Measurements from ENCODE around the gene HK3. TPM values are rescaled to one million over a fixed set of nuclear protein-coding genes. Genes with fewer than 3 reads are reported as not detected.

HK3 gene
- total RNA-seq, 1 donor from 2014 or later, result not detected

DNA sequence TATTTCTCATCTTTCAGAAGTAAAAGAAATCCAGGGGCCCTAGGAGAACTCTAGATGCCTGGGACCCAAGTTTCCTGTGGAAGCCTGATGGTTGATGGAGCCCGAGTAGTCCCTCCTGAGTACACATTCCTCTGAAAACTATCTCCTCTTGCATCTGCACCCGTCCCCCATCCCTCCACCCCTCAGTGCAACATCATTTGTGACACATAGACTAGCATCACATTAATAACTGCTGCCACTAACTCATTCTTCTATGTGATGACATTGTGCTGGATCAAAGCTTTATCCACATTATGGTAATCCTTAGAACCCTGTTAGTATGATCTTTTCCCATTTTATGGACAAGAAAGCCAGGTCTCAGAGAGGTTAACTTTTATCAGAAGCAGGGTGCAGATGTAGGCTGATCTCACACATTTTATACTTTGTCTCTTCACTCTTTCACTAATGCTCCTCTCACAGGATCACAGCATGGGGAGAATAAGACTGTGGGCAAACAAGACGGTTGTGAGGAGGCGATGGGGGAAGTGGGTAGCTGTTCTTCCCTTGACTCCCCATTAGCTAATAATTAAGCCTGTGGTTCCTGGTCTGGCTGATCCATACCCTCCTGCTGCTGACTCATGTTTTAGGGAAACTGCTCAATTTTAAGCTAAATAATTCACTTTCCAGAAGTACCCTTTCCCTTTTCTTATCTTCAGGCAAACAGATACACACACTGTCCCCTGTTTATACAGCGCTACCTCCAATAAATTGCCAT lies 3.9 kb upstream of the HK3 start:
- no peak for DNase-seq

DNA sequence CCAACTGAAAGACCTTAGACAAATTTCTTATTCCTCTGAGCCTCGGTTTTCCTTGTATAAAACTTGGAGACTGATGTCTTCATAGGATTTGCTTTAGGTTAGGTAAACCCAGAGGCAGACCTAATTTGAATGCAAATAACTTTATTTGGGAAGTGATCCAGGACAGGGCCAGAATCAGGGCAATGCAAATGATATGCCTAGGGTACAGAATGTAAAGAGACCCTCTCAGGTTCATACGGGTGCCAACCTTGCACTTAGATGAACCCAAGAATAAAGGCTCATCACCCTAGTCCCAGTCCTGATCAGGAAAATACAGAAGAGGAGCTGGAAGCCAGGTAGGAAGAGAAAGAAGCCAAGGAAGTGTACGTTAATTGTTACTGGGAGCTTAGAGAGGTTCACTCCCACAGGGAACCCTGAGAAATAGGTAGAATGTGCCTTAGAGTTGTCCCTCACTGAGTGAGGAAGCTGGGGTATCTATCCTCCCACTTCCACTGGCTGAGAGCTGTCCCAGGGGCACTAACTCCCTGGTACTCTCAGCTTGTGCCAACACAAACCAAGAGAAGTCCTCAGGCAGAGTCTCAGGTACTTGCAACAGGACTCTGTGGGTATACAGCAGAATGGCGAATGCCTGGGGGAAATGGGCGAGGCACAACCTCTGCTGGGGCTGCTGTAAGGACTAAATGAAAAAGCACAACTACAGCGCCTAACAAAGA lies 3.1 kb upstream of the HK3 start:
- no peak for DNase-seq

DNA sequence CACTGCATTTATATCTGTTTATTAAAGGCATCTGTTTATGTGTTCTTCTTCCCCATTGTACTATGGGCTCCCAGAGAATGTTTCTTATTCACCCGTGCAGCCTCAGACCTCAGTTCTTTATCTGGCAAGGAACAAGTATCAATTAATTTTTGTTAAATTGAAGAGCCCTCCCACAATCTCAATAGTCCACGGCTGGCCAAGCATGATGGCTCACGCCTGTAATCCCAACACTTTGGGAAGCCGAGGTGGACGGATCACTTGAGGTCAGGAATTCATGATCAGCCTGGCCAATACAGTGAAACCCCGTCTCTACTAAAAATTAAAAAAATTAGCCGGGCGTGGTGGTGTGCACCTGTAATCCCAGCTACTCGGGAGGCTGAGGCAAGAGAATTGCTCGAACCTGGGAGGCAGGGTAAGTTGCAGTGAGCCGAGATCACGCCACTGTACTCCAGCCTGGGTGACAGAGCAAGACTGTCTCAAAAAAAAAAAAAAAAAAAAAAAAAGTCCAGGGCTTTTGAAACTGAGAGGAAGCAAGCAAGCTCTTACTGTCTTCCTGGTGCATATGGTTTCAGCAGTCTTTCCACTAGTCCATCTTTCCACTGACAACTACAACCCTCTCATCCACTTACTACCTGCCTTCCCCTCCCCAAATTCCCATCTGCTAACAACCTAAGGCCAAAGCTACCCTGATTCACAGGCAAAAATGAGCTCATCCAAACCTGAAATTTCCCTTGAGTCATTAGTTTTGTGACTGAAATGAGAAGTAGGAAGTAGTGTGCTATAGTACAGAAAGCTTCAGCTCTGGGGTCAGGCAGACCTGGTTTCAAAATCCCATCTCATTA lies 2.3 kb upstream of the HK3 start:
- DNase-seq, result no peak

DNA sequence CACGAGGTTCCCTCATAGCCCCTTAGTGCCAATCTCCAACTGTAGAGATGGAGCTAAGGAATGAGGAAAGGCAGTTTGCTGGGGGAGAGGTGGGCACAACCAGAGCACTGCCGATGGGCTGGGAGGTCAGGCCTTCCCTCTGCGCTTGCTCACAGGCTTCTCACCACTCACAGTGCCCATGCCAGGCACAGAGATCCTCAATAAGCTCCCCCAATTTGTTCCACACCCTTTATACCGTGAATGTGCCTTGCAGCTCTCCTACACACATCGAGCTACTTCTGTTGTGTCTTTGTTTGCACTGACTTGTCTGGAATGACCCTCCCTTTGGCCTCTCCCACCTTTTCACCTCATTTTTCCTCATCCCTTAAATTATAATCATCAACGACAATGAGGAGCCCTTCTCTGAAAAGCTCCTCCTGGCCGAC lies 1.6 kb upstream of the HK3 start:
- DNase-seq, result no peak

DNA sequence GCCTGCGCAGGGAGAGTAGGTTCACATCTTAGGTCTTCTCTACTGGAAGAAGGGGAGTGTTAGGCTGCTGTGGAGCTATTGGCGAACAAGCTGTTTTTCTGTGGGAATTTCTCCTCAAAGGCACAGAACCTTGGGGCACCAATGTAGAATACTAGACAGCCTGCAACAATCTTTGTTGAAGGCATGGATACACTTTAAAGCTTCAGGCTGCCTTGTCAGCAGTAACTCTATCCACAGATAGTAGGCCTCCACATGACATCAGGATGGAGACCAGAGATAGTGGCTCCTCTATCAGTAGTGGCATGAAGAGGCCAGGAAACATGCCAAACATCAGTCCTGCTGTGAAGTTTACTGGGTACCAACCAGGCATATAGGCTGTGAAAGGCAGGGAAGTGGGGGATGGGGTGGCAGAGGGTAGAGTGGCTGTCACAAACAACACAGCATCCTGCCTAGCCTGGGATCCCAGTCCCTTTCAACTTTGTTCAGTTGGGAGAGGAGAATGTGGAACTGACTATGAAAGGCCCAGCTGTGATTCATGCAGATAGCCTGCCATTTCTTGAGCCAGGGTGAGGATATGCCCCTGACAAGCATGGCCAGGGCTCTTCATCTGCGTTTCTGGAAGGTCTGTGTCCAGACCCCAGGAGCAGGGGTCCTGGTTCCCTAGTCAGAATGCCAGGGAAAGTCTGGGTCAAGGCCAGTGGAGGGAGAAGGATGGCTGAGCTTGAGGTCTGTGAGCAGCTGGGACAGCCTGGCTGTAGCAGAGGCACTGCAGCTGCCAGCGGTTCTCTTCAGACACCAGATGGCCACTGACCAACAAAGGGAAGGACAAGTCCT lies 1.0 kb upstream of the HK3 start:
- no peak for DNase-seq

DNA sequence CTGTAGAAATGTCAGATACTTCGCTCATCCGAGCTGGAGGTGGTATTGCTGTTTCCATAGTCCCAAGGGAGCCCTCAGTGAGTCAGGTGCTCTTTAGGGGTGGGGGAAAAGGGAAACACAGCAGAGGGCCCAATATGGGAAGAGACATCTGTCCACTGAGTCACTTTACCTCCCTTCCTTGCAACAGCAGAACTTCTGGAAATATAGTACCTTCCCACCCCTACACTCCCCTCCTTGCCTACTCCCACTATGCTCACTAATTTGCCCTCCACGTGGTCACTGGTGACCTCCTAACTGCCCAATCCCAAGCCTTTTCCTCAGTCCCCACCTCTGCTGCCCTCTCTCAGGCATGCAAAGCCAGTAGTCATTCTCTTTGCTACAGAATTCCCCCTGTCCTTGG lies 1.9 kb downstream of the HK3 start:
- DNase-seq, result no peak

DNA sequence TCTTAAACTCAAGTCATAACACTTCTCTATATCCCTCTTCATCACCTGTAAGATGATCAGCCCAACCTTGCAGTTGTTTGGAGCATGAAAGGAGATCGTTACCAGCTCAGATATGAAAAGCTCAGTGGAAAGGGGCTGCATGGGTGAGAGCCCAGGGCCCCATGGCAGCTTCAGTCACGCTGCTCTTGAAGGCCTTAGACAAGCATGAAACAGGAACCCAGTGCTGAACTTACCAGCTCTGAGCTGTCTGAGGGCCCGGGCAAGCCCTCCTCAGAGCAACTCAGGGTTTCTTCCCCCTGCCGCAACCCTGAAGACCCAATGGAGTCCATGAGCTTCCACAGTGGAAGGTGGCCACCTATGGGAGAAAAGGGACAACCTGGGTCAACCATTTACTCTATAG lies 3.3 kb downstream of the HK3 start:
- no peak for DNase-seq

DNA sequence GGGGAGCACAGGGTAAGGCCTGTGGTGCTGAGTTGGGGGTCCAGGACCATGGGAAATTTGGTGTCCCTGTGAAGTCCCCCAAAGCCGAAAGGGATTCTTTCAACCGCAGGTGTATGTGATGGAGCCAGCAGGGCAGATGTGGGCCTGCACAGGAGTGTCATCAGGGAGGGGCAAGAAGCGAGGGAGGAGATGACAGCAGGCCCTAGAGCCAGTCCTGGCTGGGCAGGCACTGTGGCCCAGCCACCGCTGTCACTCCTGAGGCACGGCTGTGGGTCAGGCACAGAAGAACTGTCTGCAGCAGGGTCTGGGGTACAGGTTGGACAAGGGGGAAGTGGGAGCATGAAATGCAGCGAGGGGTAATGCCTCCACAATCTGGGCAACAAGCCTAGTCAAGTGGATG lies 4.8 kb downstream of the HK3 start:
- DNase-seq, result no peak

DNA sequence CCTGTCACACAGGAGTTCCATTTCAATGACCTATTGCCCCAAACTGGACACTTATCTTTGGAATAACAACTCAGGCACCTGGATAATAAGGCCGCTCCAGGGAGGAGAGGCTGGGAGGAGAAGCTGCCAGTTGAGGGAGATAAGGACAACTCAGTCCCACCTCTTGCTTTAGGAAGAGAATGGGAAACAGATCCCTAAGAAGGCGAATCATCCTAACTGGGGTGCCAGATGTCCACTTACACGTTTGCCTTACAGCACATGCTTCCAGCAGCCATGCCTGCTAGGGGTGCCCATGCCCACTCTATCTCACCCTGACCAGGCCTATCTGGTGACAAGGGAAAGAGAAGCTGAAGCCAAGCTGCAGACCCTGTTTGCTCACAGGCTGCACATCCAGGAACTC lies 6.5 kb downstream of the HK3 start:
- no peak for DNase-seq

DNA sequence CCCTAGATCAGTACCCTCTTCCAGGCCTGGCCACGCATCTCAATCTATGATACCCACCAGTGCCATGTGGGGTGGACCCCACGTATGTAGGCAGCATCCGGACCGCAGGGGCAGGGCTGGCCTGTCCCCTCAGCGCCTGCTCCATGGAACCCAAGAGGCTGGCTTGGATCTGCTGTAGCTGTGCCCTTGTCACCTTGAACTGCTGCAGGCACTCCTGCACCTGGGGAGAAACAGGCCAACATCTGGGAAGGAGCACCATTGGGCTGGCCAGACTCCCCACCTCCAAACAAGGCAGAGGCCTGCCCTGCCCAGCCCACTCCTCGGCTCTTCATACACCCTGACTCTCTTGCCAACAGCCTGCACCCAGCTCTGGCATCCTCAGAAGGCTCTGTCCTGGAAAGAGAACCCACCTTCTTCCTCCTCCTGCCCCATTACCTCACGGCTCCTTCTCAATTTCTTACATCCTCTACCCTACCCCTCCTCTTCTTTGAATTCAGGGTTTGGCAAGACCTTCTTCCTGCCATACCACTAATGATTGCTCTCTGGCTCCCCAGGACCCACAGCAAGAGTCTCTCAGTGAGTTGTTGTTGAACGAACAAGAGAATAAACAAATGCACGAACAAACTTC lies 7.7 kb downstream of the HK3 start:
- no peak for DNase-seq

DNA sequence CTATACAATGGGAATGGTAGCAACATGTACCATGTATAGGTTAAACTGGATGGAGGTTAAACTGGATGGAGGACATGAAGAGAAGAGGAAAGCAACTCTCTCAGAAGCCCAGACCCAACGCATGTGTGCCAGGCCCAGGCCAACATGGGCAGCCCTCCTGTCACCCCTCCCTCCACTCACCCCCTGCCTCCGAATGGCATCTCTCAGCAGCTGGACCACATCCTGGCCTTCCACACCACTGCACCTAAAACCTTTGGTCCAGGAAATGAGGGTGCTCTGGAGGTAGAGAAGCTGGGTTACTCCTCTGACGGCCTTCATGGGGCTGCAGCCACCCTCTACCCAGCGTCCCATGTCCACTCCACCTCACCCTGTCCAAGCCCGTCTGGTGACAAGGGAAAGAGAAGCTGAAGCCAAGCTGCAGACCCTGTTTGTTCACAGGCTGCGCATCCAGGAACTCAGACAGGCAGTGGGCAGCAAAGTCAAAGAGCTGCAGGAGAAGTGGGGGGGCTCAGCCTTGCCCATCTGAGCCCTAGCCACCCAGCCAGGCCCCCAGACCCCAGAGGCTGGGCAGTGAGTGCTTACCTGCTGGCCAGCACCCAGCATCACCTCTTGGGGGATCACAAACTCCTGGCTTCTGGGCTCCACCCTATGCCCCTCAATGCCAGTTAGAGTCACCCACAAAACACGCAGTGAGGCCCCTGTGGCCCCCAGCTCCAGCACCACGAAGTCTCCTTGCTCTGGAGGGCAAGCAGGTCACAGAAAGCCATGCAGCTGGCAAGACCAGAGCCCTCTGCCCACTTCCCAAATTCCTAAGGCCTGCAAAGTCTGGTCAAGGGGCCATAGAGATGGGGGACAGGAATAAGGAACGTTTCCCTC lies 8.5 kb downstream of the HK3 start:
- no peak for DNase-seq

DNA sequence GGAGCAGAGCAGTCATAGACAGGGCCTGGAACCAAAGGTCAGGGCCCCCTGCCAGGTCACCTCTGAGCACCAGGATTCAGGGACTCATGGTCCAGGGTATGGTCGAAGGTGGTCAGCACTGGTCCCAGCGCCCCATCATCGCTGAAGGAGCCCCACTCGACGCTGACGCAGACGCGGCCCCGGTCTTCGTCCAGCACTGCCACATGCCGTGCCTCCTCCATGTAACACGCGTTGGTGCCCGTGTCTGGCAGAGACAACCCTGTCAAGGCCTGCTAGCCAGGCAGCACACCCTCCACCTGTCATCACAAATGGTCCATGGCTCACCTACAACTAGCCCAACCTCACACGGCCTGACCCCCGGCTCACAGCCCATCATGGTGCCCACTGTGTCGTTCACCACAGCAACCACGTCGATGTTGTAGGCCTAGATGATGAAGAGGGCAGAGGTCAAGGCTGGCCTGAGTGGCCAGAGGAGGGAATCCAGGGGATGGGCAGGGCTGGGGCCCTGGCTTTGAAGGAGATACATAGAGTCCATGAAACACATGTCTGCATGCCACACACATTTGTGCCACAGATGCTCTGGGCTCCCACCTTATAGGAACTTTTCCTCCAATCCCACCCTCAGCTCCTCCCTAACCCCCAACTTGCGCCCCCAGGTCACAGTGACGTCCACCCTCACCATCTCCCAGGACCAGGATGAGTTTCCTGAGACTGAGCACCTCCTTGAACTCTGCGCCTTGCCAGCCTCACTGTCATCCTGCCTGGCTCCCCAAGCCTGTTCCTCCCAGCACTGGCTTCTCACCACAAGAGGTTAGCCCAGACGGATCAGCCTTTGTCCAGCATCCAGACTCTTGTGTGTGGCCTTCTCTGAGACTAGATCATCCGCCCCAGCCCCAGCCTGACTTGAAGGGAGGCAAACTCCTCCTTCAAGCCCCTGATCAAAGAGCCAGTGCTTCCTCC lies 9.5 kb downstream of the HK3 start:
- no peak for DNase-seq

DNA sequence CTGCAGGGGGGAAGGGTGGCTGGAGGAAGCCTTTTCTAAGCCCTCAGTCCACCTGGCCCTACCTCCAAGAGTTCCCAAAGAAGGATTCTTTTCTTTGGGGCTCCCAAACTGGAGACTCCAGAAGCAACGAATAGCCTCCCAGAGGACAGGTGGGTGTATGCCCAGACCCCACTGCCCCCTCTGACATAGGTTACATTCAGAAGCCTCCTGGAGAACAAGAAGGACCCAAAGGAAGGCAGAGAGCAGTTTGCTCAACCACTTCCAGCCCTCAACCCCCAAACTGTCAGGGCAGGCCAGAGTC lies 10.3 kb downstream of the HK3 start:
- DNase-seq, result no peak

DNA sequence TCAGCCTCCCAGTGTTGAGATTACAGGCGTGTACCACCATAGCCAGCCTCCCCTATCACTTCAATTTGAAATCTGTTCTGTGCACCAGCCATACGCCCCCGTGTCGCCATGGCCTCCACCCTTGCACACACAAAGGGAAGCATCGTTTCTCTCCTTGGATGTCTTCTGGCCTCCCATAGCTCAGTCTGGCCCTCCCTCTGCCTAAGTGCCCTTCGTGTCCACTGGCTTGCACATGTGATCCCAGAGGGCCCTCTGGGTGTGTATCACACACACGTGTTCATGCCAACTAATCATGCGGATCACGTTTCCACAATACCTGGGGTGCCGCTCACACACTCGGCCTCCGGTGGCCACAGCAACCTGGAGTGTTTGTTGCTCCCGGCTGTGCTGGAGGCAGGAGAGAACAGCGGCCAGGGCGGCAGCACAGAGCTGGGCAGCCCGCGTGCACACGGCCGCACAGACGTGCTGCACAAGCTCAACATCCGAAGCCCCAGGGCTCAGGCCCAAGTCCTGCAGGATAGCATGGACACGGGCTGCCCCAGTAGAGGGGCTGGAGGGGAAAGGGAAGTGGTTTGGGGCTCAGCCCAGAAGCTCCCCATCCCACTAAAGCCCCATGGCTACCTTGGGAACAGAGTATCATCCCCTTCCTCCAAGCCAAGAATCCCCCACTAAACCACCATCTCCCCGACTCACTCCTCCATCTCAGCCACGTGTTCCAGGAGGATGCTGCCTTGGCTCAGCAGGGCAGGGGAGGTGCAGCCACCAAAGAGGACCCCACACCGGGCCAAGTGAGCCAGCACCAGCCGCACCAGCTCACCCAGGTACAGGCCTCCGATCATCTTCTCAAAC lies 10.9 kb downstream of the HK3 start:
- DNase-seq, result no peak

DNA sequence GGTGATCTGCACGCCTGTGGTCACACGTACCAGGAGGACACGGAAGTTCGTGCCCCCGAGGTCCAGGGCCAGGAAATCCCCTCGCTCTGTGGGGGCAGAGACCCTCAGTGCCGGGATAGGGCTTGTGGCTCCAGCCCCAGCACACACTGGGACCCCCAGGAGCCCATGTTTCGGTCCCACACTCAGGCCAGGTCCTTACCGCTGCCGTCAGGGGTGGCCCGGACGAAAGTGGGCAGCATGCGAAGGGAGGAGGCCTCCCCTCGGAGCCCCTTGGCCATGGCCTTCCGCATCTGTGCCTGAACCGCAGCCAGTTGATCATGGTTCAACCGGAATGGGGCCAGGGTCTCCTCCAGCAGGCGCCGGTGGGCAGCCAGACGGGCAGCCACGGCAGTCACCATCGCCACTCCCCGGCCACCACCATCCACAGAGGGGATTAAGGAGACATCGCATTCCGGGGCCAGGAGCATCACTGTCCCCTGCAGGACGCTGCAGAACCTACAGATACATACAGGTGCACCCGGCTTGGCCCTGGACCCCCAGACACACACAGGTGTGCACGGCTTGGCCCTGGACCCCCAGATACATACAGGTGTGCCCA lies 11.8 kb downstream of the HK3 start:
- no peak for DNase-seq

DNA sequence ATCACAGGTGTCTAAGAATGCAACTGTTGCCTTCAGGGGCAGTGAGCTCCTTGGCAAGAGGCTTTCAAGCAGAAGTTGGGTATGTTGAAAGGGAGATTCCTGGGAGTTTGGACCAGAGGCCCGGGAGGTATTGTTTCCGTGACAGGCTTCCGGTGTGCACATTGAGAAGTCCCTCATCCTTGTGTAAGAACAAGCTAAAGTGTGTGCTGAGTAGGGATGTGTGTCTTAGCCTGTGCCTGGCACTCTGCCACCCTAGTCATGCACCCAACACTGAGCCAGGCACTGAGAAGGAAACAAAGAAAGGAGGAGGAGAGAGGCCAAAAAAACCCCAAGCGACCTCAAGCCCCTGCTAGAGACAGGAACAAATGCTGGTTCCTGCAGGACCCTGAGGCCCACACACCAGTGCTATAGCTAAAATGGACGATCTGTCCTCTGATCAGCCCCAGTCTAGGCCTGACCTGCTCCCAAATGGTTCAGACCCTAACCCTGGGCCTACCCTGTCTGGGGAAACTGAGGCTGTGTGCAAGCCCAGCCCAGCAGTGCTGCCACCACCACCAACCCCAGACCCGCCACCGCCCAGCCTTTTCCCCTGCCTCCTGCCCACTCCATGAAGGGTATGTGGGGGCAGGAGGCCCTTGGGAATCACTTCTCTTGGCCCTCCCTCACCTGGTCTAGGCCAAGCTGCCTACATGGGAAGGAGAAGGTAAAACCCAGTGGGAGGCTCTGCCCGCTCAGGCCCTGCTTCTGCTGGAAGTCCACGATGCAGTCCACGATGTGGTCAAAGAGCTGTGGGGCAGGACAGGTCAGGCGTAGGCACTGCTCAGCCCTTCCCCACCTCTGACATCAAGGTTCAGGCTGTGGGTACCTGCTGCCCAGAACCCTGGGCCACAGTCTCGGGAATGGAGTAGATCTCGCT lies 12.6 kb downstream of the HK3 start:
- no peak for DNase-seq

DNA sequence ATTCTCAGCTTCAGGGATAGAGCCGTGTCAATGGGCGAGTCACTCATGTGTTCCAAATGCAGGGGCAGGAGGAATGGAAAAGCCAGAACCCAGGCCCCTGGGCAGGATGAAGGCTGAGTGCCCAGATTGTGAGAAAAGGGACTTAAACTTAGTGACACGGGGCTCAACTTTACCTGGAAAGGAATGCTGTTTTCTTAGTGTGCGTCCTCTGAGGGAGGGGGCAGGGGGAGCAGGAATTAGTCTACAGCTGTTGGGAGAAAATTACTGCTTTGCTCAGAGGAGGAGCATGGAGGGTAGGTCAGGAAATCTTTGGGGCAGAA lies 14.6 kb downstream of the HK3 start:
- no peak for DNase-seq
